ENCODE data around the gene LAMTOR3.

GRCh38 chr4:99918656-99919055, 24.4 kb upstream of the LAMTOR3 start:
- TF ChIP-seq CTCF (IDR thresholded peaks at IDR 0.05; ENCODE audit: insufficient read depth, low read length, poor library complexity, severe bottlenecking), result no peak
- TF ChIP-seq EZH2phosphoT487 (conservative IDR thresholded peaks at IDR 0.05; ENCODE audit: low read length), result no peak

All from SU-DHL-6 (cell line).